Measurements from ENCODE around the gene MFN1.

- TF ChIP-seq CTCF (IDR thresholded peaks at IDR 0.05) (no peak), ZFX (IDR thresholded peaks at IDR 0.05; ENCODE audit: borderline replicate concordance) (no peak)
Measured at GRCh38 chr3:179418610-179419009, 71.1 kb downstream of the MFN1 start.
